ENCODE measurements around the gene RHOF.

The RHOF gene, protein sequence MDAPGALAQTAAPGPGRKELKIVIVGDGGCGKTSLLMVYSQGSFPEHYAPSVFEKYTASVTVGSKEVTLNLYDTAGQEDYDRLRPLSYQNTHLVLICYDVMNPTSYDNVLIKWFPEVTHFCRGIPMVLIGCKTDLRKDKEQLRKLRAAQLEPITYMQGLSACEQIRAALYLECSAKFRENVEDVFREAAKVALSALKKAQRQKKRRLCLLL

GRCh38 chr12:121793440-121793837 lies at the start of gene RHOF:
Gene RHOF, minus strand, starts transcription at chr12:121793688. Its CDS starts 55 bp downstream, at chr12:121793633.
- no peak for DNase-seq

DNA sequence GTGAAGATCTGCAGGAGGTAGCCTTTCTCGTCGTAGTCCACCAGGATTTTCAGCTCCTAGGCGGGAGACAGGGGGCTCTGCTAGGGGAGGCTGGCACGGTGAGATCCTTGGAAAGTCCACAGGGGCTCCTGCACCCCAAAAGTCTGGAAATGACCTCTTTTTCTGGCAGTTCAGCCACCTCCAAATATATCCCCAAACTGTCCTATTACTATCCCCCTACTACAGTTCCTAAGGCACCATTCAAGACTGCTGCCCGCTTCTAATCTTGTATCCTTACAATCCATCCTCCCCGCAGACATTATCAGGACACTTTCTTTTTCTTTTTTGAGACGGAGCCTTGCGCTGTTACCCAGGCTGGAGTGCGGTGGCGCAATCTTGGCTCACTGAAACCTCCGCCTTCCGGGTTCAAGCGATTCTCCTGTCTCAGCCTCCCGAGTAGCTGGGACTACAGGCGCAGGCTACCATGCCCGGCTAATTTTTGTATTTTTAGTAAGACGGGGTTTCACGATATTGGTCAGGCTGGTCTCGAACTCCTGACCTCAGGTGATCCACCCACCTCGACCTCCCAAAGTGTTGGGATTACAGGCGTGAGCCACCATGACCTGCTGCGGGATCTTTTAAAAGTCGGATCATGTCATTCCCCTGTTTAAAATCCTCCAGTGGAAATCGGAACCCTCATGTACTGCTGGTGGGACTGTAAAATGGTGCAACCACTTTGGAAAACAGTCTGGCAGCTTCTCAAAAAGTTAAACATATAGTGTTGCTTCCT lies 46.7 kb upstream of the RHOF start:
- no peak for DNase-seq

DNA sequence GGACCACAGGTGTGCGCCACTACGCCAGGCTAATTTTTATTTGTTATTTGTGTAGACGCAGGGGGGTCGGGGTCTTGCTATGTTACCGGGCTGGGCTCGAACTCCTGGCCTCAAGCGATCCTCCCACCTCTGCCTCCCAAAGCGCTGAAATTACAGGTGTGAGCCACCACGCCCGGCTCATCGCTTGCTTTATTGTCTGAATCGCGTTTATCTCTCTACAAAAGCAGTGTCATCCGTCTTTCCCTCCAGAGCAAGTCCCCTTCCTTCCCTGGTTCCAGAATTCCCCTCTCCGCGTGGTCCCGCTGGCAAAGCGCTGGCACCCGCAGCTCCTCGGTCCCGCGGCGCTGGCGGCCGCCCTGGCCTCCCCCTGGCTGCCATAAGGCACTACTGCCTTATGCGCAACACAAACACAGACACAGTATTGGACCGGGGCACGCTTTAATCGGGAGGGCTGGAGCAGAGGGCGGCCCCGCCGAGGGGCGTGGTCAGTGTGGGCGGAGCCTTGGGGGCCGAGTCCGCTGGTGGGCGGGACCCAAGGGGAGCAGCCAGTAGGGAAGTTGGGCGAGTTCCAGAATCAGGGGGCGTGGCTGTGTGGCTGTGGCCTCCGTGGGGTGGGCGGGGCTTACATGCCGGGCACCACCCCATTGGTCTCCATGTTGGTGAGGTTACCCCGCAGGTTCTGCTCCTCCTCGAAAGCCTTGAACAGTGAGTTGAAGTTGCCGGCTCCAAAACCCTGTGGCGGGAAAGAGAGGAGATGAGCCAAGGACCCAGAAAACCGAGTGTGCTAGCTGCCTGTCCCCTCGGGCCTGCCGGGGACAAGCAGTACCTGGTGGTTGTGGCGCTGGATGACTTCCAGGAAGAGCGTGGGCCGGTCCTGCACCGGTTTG lies 45.9 kb upstream of the RHOF start:
- DNase-seq: peak; percentile 96

GRCh38 chr12:121838126-121838525 lies 44.6 kb upstream of the RHOF start:
- no peak for DNase-seq

DNA sequence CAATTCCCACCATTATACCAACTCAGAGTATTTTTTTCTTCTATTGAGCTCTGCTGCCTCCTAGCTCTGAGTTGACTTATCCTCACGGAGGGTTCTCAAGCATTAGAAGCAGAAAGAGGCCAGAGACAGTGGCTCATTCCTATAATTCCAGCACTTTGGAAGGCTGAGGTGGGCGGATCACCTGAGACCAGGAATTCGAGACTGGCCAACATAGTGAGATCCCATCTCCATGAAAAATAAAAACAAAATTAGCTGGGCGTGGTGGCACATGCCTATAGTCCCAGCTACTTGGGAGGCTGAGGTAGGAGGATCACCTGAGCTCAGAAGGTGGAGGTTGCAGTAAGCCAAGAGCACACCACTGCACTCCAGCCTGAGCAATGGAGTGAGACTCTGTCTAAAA lies 44.2 kb upstream of the RHOF start:
- DNase-seq: no peak

- no peak for DNase-seq
Observed at GRCh38 chr12:121831571-121832245, 38.2 kb upstream of the RHOF start.

DNA sequence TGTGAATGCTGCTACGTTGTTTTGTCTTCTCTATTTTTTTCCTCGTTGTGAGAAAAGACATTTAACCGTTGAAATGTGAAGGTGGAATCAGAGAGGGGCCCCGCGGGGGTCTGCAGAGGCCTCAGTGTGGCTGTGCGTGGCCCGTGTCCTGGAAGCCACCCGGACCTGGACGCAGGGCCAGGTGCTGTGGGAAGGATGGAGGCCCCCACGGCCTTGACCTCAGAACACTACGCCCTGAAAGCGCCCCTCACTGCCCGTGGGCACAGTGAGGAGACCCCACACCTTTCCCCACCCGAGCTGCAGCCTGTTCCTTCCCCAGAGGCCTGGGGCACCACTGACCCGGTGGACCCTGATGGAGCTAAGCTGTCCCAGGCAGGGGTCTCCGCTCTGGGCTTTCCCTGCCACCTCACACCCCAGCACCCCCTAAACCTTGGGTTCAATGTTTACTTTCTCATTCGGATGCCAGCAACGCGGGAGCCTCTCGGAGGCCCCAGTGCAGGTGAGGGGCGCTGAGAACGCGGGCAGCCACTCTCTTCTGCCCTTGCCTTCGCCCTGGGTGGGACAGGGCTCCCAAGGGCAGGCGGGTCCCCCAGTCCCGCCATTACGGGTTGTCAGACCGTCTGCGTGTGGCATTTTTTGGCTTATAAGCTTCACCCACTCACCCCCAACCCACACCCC lies 37.2 kb upstream of the RHOF start:
- DNase-seq: no peak

DNA sequence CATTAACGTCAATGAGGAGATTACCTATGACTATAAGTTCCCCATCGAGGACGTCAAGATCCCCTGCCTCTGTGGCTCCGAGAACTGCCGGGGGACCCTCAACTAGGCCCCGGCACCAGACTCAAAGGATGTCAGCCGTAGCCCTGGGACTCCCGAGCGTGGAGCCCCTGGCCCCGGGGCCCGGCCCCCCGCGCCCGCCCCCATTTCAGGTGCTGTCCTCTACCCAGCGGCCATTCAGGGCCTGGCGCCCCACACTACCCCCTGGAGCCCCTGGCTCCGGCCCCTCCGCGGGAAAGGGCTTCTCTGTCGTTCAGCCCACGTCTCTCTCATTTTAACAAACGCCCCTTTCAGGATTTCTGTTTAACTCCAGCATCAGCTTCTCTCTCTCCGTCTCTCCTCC lies 36.6 kb upstream of the RHOF start:
- no peak for DNase-seq

- DNase-seq: no peak
Observed at GRCh38 chr12:121829250-121829918, 35.9 kb upstream of the RHOF start.

GRCh38 chr12:121828826-121829225 lies 35.3 kb upstream of the RHOF start:
- DNase-seq: no peak

GRCh38 chr12:121828306-121828705 lies 34.8 kb upstream of the RHOF start:
- DNase-seq: no peak

GRCh38 chr12:121827351-121828099 lies 34.0 kb upstream of the RHOF start:
- DNase-seq: no peak

- no peak for DNase-seq
Observed at GRCh38 chr12:121826318-121827150, 33.0 kb upstream of the RHOF start.

- no peak for DNase-seq
Observed at GRCh38 chr12:121825041-121825523, 31.6 kb upstream of the RHOF start.

DNA sequence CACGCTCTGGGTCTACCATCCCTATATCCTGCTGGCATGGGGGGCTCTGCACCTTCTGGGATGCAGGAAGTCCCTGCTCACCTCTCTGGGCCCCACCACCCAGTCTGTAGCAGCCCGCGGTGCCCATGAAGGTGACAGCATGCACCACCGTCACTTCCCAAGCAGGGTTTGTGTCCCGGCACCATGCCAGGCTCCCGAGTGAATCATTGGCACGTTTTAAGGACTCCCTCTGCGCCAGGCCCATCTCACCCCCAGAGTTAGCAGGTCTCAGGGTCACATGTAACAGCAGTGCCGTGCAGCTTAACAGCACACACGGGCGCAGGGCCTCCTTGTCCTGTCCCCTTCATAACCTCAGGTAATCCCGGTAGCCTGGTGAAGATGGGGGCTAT lies 30.2 kb upstream of the RHOF start:
- no peak for DNase-seq

- DNase-seq: no peak
Observed at GRCh38 chr12:121823101-121823726, 29.7 kb upstream of the RHOF start.

DNA sequence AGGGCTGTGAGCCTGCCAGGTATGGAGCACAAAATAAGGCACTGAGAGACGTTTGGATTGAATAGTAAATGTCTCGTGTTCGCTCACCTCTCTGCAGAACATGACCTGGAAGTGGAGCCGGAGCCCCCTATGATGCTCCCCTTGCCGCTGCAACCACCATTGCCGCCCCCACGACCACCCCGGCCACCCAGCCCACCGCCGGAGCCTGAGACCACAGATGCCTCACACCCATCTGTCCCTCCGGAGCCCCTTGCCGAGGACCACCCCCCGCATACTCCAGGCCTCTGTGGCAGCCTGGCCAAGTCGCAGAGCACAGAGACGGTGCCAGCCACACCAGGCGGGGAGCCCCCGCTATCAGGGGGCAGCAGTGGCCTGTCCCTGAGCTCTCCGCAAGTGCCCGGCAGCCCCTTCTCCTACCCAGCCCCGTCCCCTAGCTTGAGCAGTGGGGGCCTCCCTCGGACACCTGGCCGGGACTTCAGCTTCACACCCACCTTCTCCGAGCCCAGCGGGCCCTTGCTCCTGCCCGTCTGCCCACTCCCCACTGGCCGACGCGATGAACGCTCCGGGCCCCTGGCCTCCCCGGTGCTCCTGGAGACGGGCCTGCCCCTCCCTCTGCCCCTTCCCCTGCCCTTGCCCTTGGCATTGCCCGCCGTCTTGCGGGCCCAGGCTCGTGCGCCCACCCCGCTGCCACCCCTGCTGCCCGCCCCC lies 29.1 kb upstream of the RHOF start:
- DNase-seq: no peak

- DNase-seq: no peak
Observed at GRCh38 chr12:121820056-121820455, 26.6 kb upstream of the RHOF start.

Data from left hindlimb (tissue), 1 donor.